NCI-H1092 (cell line): Measurements from ENCODE around the gene WSCD1.

Experiments
- DNase-seq: peaks from one replicate; lab custom pipeline; 2025; lab: John Stamatoyannopoulos, UW

WSCD1 gene

GRCh38 chr17:6061290-6061689, 8.9 kb upstream of the WSCD1 start:
- DNase-seq, result no peak

DNA sequence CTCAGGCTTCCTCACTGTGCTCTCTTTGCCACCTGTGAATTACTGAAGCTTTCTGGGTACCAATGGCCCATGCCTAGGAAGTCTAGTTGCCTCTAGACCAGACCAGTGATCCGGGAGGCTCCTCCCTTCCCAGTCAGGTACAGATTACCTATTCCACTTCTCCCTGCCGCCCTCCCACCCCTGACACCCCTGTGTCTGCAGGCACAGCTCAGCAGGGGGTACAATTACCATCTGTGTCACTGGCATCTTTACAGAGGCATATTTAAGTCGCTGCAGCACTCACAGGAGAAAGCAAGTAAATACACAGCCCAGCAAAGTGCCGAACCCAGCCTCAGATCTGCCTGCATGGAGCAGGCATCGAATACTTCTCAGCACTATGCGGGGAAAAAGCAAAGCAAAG, 5.3 kb upstream of the WSCD1 start:
- no peak for DNase-seq

DNA sequence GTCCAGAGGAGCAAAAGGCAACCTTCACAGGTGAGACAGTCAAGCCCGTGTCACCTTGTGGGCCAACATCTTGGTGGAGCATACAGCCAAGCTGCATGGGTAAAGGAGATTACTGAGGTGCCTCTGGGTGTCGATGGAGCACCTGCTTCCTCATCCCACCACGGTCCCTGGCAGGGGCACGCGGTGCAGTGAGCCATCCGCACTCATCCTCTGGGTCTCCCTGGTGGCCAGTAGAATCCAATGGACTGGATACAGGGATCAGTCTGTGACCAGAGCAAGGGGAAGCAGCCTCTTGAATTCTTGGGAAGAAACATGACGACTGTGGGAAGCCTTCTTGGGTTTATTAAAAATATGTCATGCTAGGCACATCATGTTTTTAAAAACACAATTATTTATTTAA, 4.8 kb upstream of the WSCD1 start:
- DNase-seq, result no peak

- DNase-seq, result no peak
Observed at GRCh38 chr17:6066183-6066948, 3.8 kb upstream of the WSCD1 start.

DNA sequence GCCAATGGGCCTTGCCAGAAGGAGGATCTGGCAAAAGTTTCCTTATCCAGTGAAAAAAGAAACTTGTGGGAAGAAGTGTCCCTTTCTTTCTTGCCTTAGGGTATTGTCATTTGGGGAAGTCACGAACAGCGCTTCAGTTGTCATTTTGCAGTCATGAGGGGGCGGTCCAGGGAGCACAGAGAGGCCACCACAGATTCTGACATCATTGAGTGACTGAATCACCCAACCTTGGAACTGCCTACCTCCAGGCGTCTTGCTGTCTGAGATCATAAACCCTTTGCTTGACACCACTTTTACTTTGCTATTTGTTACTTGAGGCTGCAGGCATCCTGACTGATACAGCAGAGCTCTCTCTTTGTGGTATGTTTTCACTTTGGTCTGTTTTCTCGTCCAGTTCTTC, 3.1 kb upstream of the WSCD1 start:
- no peak for DNase-seq

- no peak for DNase-seq
Observed at GRCh38 chr17:6070430-6070912, 292 bp downstream of the WSCD1 start.

- DNase-seq, result no peak
Observed at GRCh38 chr17:6070913-6071511, 833 bp downstream of the WSCD1 start.

- no peak for DNase-seq
Observed at GRCh38 chr17:6071528-6072065, 1.4 kb downstream of the WSCD1 start.

GRCh38 chr17:6072157-6072556, 2.0 kb downstream of the WSCD1 start:
- DNase-seq, result no peak

- no peak for DNase-seq
Observed at GRCh38 chr17:6072611-6073010, 2.4 kb downstream of the WSCD1 start.

GRCh38 chr17:6073620-6074019, 3.4 kb downstream of the WSCD1 start:
- DNase-seq, result no peak

GRCh38 chr17:6075050-6075449, 4.9 kb downstream of the WSCD1 start:
- no peak for DNase-seq

DNA sequence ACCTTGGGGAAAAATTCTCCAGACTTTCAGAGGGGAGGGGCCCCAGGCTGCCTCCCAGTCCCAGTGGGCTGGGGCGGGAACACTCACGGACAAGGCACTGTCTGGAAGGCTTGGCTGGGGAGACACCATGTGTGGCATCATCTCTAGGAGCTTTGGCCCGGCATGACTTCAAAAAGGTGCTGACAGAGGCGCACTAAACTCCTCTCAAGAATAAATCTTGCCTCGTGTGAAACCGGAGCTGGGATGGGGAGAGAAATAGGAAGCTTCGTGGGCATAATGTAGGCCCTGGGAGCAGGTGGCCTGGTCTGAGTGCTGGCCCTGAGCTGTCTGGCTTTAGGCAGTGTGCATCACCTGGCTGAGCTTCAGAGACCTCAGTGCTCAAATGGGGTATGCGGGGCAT, 5.7 kb downstream of the WSCD1 start:
- no peak for DNase-seq

- DNase-seq, result no peak
Observed at GRCh38 chr17:6077752-6078151, 7.6 kb downstream of the WSCD1 start.

GRCh38 chr17:6078458-6078871, 8.3 kb downstream of the WSCD1 start:
- DNase-seq, result no peak

DNA sequence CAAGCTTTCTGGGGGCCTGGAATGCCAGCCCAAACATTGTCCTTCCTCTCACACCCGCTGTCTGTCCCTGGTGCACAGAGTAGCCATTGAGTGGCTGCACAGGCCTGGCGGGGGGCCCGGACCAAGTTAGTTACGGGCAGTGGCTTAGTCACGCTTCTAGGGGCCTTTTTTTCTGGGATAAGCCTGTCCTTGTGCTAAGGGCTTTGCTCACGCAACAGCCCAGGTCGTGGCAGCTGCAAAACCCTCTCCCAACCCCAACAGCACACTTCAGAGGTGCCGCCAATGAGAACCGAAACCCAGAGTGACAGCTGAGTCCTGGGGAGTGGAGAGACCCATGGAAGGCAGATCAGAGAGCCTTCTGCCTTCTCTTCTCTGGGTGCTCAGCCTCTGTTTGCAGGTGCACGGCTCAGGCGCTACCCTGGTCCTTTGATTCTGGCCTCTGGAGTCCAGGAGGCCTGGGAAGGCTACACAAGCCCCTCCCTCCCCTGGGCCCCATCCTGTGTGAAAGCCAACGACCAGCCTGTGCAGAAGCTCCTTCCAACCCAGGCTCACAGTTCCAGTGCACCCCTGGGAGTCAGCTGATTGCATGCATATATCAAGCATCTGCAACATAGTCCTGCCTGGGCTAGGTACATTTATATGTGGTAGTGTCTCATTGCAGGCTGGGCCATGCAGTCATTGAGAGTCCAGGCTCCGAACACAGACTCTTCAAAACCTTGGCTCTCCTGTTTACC, 9.1 kb downstream of the WSCD1 start:
- DNase-seq, result no peak

- no peak for DNase-seq
Observed at GRCh38 chr17:6079960-6080359, 9.8 kb downstream of the WSCD1 start.

- no peak for DNase-seq
Observed at GRCh38 chr17:6080711-6081430, 10.7 kb downstream of the WSCD1 start.

- no peak for DNase-seq
Observed at GRCh38 chr17:6082335-6082734, 12.2 kb downstream of the WSCD1 start.

GRCh38 chr17:6084311-6085161, 14.4 kb downstream of the WSCD1 start:
- no peak for DNase-seq

DNA sequence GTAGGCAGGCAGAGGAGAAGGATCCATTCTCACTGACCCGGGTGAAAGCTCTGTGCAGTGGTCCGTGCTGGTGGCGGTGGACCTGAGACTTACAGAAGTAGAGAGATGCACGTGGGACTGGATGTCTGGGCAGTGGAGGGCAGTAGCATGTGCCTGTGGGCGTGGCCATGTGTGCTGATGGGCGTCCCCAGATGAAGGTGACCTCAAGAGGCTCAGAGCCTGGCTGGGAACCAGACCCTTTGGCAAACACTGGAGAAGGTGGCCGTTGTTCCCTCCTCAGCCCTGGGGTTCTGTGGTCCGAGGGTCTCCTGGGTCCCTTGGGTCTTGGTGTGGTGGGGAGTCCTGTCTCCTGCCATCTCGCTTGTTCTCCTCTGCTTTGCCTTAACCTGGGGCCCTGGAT, 15.6 kb downstream of the WSCD1 start:
- DNase-seq, result no peak
